Activated CD4-positive, CD25-positive, alpha-beta regulatory T cell treated with anti-CD3 and anti-CD28 coated beads, Interleukin-2, amount 50 U/mL, for 72 hours (primary cell): Measurements from ENCODE around the gene AKAP13.

Experiments
- DNase-seq: peaks from one replicate; pipeline ENCODE4 v3.0.0; 2021

AKAP13 gene

DNA sequence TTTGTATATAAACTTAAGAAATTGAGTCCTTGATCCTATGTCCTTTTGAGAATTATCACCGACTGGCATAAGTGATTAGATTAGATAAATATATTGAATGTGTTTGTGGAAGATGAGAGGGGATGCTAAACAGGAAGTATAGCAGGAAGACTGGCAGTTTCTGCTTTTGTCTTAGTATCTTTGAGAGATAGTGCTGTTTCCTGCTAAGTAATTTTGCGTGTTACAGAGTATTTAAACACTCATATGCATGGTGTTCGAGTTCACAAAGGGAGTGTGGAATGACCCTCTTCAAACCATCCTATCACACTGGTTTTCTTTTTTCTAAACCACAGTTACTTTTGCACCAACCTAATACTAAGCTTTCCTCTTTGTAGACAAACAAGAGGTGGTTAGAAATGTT lies 308.3 kb downstream of the AKAP13 start:
- DNase-seq = no peak

DNA sequence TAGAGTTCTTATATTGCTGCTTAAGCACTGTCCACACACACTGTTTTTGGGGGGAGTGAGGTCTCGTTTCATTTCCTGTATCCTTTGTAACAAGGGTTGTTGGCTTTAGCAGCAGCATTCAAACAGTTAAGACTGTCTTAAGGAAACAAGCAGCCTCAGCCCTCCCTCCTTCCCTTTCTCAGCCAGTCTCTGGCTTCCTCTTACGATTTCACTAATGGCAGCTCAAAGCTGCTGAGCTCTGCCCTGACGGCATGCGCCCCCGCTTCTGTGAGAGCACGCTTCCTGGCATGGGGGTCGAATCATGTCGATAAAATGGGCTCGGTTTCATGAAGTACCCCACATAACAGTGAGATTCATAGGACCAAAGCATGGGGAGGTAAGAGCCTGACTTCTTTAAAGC lies 309.3 kb downstream of the AKAP13 start:
- peak; percentile 58 for DNase-seq

DNA sequence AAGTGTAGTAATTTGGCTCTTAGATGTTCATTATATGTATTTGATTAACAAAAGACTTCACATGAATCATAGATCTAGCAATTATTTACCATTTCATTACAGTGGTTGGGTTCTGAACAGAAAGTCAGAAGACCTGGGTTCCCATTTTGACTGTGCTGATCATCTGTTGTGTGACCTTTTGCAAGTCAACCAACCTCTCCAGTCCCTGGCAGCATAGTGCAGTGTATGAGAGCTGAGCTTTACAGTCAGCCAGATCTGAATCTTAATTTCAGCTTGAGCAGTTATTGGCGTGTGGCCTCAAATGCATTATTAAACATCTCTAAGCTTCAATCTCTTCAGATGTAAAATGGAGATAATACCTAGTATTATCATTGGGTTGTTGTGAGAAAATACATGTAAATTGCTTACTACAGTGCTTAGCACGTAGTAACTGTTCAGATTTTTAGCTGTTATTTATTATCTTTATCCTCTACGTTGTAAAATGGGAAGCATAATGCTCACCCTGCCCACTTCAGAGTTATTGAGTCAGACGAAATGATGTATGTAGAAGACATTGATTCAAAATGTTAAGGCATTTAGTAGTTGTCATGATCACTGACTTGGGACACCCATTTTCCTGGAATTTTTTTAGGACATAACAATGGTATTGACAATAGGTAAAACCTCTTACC lies 310.3 kb downstream of the AKAP13 start:
- DNase-seq = no peak

DNA sequence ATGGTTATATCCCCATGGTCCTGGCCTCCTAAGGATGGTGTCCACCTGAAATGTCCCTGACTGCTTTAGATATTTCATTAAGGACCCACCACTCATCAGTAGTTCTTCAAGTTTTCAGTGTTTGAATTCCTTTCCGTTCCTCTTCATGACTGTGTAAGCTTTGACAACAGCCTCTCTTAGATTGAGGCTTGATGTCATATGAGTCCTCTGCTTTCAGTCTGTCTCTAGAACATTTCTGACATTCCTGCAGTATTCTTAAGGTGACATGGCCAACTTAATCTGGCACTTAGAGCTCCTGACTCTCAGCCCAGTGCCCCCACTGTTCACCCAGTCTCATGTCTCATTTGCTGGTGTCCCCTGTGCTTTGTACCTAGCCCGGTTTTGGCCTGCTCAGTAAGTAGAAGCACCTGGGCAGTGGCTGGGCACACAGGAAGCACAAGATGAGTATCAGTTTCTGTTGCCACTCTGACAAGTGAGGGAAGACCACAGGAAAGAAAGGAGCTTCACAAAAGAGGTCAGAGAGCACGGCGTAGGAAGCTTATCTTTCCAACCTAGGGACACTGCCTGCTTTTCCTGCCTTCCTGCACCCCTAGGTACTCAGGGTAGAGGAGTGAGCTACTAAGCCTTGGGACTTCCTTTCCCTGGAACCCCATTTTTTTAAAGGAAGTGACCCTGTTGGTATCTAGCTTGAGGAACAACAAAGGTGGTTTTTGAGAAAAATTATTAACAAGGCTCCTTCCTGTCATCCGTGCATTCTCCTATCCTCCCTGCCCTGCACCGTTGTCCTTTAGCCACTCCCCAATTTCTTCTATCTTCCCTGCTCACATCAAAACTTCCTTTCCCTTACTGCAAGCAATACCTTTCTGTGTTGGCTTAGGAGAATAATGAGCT lies 311.2 kb downstream of the AKAP13 start:
- peak; percentile 53 for DNase-seq

DNA sequence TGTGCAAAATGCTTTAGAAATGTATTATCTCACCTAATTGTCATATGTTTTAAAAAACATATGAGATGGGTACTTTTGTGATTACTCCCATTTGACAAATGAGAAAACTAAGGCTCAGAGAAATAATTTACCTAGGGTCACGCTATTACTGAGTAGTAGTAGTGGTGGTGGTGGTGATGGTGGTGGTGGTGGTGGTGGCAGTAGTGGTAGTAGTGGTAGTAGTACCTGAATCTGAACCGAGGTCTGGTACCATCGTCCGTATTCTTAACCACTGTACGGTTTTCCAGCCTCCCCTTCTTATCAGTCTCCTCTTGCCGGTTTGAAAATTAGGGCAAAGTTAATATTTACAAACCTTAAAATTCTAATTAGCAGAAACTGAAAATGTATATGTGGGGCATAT lies 311.9 kb downstream of the AKAP13 start:
- DNase-seq = no peak

DNA sequence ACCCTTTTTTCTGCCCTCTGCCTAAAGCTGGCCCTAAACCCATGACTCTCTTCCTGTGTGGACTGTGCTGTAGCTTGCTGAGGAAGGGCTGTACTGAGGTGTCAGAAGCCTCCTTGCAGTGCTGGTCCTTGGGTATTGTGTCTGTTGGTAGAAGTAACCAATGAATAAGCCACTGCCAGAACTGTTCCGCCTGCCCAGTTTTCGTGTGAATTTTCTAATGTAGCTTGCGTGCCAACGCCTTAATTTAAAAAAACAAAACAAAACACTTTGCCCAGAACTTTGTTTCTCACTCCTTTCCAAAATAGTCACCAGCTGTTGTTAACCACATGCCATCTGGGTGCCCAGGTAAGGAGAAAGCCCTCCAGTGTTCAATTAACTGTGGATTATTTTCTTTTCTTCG lies 312.5 kb downstream of the AKAP13 start:
- no peak for DNase-seq

DNA sequence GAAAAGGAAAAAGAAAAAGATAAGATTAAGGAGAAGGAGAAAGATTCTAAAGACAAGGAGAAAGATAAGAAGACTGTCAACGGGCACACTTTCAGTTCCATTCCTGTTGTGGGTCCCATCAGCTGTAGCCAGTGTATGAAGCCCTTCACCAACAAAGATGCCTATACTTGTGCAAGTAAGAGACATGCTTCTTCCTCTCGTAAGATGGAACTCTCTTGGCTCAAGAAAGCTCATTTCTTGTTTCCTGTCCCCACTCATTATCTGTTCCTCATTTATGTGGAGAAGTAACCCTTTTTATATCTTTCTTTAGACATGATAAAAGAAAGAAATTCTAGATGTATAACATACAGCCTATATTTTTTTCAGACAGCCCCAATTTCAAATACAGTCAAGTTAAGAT lies 312.9 kb downstream of the AKAP13 start:
- no peak for DNase-seq

DNA sequence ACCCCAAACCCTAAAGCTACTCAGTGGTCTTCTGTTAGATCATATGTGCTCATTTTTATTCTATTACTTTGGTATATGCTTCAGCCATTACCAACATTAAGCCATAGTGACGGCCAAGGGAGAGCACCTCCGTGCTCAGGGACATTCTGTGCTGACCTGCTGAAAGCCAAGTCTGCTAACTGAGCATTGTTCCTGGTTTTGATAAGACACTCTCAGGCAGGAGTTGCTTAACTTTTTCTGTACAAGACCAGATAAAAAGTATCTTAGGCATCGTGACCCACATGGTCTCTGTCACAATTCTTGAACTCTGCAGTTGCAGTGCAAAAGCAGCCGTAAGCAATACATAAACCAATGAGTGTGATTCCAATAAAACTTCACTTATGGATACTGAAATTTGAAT lies 313.7 kb downstream of the AKAP13 start:
- DNase-seq = no peak

DNA sequence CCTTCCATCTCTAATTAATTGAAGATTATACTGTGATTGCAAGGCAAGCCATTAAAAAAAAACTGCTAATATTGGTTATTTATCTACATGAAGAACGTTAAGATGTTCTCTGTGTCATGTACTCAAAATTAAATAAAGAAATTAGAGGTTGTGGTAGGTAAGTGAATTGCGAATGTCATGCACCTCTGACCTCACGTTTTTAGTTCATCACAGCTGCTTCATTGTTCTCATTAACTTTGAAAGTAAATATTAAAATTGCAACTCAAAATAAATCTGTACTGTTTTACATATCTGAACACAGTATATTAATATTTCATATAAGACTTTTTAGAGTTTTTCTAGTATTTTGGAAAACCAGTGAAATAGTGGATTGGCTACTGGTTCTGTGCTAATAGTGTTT lies 320.4 kb downstream of the AKAP13 start:
- no peak for DNase-seq

DNA sequence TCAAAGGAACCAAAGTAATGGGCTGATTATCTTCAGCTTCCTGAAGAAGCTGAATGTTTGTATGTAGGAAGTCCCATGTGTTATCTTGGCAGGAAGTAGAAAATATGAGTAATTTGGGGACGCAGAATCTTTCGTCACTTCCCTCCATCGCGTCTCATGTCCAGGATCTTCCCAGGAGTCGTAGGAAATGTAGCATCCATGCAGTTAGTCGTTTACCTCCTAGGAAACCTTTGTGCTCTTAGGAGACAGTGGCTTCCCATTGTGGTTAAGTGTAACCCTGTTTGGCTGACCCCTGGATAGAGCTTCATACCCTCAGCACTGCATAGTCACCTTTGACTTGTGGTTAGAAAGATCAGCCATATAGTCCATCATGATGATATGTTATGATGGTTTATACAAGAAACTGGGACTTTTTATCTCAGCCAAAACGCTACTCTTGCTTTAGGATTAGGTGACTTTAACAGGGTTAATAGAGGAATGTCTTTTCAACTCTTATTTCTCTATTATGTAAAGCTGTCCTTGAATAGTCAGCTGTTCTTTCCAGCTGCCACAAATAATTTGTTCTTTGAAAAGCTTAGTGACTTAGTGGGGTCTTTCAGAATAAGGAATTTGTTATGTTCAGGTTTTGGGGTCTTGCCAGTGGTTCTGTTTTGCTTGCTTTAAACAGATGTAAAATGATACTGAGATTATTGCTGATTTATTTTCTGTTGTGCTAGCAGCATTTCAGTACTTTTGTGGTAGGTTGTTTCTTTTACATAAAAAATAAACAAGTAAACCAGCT lies 322.1 kb downstream of the AKAP13 start:
- no peak for DNase-seq

DNA sequence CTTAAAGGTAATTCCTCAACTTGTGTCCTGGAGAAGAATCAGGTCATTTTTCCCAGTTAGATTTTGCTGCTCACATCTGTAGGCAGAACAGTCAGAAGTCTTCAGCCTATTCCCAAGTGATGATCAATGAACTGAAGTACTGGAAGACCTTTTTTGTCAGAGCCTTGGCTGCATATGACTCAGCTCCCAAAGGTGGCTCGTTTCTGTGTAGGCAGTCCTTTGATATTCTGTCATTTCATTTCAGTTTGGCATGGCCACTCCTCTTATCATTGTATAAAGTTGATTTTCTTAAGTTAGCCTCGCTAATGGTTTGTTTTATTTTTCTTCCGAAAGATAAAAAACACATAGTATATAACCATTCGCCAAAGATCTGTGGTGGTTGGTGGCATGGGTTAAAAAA lies 323.7 kb downstream of the AKAP13 start:
- DNase-seq = no peak

DNA sequence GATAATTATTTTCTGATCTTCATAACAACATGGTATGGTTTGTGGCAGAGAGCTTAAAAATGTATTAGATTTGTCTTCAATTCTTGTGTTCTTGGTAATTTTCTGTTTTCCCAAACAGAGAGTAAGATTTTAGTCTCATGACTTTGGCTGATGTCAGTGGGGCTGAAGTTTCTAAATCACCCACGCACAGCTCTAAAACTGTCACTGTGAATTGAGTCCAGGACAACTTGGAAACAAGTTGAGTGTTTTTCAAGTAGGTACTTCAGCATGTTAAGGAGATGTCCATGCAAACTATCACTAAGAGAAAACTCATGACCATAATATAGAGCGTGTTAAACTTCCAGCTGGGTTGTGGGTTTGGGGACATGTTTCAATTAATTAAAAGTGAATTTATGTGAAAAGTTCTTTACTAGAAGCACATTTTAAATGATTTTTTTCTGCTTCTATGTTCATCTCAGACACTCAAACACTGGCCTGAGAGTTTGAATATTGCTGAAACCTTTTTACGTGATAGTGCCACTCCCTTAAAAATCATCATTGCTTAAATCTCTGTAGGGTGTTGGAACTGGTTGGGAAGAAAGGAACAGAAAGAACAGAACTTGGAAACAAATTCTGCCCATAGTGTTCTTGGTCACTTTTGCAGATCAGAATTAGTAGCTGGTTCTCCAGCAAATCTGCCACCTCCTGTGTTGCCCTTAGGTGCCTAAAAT lies 324.5 kb downstream of the AKAP13 start:
- DNase-seq = no peak

DNA sequence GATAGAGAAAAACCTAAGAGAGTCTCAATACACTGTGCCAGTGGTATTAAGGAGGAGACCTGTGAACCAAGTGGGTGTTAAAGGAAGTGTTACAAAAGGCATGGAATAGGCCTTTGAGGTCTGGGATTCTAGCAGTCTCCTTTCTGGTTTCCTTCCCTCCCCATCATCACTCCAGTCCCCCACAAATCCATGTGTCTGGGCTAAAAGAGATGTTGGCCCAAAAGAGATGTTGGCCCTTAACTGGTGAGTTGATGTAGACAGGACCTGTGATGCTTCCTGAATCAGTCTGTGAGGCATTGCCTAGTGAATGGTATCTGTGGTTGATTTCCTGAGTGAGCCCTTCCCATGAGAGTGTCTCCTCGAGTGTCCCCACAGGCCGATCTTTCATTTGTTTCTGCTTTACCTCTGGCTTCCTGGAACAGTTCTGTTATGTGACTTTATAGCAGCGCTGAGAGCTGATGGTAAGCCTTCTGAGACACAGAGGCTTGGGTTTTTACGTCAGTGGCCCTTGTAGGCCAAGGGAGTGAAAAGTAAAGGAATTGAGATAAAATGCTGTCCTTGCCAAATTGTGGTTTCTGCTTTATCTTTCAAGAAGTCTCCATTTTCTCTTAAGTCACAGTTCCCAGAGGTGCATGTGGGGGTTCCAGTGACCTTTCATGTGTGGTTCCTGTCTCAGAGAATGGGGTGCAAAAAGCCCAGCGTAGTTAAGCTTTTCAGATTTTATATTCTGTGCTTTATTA lies 326.5 kb downstream of the AKAP13 start:
- no peak for DNase-seq

DNA sequence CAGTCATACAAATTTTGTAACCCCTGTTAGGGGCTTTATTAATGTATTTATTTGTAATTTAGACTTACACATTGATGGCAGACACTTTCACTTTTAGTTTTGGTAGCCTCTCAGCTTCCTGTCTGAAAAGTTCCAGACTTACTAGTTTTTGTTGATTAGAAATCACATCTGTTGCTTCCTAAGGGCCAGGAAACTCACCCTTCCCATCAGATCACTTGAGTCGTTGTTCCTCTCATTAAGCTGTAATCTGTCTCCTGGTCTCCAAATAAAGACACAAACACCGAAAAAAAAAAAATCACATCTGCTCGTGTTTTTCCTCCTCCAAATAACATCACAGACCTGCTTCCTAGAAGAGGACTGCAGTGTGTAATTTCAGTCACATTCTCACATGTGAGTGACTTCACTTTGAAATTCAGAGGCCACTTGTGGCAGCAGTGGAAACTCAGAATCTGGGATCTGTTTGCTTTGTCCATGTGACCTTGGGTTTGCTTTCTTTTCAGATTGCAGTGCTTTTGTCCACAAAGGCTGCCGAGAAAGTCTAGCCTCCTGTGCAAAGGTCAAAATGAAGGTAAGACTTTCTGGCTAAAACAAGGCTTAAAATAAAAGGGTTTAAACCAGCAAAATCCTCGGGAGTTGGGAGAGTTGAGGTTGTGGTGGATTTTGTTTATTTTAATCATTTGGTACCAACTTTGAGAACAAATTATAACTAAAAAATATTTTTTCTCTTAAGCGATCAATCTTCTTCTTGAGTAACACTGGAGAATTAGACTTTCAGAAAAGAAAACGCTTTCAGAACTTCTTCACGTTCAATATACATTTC lies 327.3 kb downstream of the AKAP13 start:
- no peak for DNase-seq

DNA sequence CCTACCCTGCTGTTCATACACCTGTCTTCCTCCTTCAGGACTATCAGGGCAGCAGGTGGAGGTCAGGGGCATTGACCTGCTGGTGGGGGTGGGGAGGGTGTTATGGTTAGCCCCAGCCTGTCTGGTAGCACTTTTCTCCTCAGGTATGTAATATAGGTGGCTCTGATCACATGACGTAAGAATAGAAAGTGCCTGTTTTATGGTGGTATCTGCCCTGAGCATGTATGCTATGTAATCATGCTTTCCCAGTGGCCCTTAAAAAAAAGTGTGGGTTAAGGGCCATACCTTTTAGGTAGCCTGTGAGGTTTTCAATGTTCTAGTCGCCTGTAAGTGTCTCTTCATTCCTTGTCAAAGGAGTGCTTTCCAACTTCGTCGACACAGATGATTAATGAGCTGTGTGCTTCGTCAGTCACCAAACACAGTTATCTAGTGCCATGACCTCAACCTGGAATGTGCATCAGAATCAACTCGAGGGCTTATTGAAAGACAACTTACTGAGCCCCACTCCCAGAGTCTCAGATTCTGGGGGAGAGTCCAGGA lies 328.1 kb downstream of the AKAP13 start:
- no peak for DNase-seq

DNA sequence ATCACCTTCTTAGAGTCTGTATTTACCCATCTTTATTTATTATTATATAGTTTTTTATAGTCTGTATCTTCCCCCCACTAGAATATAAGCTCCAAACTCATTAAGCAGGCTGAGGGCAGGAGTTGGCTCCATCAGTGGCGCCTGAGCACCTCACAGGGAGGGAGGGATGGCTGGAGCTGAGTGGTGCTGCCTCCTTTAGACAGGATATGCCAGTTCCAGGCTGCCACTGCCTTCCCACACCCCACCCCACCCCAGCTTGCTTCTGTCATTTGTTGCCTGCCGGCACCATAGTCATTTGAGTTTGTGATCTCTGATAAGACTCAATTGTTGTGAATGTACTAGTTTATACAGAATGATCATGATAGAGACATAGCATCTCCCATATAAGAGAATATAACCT lies 328.8 kb downstream of the AKAP13 start:
- no peak for DNase-seq

DNA sequence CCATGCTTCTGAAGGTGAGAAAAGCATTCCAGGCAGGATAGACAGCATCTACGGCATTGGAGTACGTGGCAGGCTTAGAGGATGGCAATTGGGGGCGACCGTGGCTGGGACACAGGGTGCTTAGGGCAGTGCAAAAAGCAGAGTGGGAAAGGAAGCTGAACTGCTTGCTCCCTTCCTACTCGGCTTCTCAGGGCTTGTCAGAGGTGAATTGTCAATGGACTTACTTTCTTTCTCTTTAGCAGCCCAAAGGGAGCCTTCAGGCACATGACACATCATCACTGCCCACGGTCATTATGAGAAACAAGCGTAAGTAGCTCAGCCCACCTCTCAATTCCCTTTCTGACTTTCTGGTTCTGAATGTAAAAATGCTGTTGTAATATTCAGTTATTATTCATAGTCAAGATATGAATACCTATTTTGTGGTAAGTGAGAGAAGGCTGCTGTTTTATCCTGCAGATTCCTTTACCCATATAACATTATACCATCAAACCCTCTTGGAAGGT lies 330.0 kb downstream of the AKAP13 start:
- DNase-seq = no peak

DNA sequence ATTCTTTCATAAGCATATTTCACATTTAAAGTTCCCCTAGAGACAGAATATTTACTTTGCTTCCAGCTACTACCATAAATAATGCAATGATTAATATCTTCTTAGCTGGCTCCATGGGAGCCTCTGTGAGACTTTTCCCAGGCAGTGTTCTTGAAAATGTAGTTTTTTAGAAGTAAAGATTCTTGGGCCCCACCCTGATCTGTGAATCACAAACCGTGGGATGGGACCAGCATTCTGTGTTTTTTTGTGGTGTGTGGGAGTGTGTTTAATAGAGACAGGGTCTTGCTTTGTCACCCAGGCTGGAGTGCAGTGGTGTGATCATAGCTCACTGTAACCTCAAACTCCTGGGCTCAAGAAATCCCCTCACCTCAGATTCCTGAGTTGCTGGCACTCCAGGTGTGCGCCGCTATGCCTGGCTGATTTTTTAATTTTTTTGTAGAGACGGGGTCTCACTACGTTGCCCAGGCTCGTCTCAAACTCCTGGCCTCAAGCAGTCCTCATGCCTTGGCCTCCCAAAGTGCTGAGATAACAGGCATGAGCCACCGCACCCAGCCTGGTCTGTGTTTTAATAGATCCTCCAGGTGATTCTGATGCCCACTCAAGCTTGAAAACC lies 331.3 kb downstream of the AKAP13 start:
- no peak for DNase-seq

DNA sequence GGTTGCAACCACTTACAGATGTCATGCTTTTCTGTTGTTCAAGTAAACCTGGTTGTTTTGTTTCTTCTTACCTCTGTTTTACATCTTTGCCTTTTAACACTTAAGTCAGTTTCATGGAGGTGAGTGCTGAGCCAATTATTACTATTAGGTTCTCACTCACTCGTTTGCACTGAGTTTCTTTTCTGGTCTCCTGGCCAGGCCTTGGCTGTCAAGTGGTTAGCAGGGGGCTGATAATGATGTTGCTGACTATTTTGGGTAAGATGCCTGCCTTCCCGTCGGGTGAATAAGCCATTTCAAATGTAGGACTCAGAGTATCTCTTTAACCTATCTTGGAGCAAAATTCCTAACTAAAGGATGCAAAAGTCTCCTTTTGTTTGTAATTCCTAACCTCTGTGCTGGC lies 335.9 kb downstream of the AKAP13 start:
- no peak for DNase-seq

DNA sequence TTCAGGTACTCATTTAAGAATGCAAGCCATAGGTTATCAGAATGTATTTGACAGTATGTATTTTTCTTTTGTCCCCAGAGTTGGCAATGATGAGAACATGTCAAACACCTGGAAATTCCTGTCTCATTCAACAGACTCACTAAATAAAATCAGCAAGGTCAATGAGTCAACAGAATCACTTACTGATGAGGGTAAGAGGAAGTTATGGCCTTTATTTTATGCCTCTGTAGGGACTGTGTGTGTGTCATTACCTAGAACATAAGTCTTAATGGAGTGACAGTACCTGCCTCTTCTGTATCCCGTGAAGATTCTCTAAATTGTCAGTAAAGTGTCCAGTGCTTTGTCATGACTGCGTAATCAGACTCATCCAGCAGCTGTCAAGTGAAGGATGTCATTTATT lies 336.8 kb downstream of the AKAP13 start:
- DNase-seq = no peak
